NOMO-1 treated with dmso at 0.1 percent for 144 hours (cell line): Measurements from ENCODE around the gene ZNF394.

ENCODE experiments used
- DNase-seq: peaks from one replicate; lab custom pipeline; 2025; ENCODE audit not compliant: unreplicated experiment; lab: John Stamatoyannopoulos, UW

The ZNF394 gene

GRCh38 chr7:99453105-99453504 lies 47.0 kb downstream of the ZNF394 start:
- DNase-seq, result no peak

DNA sequence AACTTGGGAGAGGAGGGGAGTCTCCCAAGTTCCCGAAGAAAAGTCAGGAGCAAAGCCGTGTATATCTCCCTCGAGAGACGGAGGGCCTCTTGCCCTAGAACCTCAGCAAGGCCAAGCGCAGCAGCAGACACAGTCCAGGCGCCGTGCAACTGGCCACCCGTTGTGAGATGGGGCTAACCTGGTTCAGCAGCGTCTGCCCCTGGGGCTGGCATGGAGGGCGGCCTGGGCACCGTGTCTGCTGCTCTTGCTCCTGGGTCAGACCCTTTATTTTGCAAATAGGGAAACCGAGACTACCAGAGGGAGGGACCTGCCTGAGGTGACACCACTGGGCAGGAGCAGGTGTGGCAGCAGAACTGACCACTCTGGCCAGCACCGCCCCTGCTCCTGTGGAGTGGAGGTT lies 47.5 kb downstream of the ZNF394 start:
- no peak for DNase-seq

- DNase-seq, result no peak
These were observed 48.1 kb downstream of the ZNF394 start for GRCh38 chr7:99451936-99452335.

DNA sequence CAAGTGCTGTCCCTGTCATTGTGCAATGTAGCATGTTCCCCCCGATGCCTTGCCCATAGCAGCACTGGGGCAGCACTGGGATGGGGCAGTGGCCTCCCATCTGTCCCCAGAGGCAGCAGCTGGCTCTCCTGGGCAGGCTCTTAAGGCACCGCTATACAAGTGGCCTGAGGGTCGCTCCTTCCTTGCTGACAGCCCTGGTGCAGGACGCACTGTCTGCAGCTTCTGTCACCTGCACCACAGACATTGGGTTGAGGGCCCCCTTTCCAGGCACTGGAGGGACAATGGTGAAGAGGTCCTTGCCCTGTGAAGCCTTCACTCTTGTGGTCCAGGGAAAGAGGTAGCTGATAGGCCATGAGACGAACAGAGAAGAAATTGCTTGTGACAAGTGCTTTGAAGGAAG lies 50.8 kb downstream of the ZNF394 start:
- no peak for DNase-seq

GRCh38 chr7:99448855-99449254 lies 51.2 kb downstream of the ZNF394 start:
- no peak for DNase-seq

GRCh38 chr7:99447943-99448342 lies 52.1 kb downstream of the ZNF394 start:
- DNase-seq, result no peak

DNA sequence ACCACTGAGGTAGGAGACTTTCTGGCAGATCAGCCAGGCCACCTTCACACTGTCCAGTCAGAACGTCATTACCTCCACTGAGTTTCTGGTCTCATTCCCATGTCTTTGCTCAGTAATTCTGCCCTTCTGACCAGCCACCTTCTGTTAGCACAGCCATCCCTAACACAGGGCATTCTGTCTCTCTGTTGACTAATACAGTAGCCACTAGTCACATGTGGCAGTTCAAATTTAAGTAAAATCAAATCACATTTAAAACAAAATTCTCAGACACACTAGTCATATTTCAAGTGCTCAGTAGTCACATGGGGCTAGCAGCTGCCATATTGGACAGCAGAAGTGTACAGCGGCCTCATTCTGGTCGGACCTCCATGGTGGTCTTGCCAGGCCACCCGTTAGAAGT lies 54.0 kb downstream of the ZNF394 start:
- no peak for DNase-seq
